NCI-H2107 treated with DMSO at 0.1 percent for 48 hours (cell line): Measurements from ENCODE around the gene UPB1.

Source experiments
- DNase-seq: peaks from one replicate; lab custom pipeline; 2025; ENCODE audit not compliant: unreplicated experiment; lab: John Stamatoyannopoulos, UW

Gene UPB1

GRCh38 chr22:24494528-24495364 is at the start of gene UPB1:
Gene UPB1 (plus strand): TSS chr22:24495332. CDS start chr22:24495404, 72 bp downstream.
- DNase-seq: no peak

DNA sequence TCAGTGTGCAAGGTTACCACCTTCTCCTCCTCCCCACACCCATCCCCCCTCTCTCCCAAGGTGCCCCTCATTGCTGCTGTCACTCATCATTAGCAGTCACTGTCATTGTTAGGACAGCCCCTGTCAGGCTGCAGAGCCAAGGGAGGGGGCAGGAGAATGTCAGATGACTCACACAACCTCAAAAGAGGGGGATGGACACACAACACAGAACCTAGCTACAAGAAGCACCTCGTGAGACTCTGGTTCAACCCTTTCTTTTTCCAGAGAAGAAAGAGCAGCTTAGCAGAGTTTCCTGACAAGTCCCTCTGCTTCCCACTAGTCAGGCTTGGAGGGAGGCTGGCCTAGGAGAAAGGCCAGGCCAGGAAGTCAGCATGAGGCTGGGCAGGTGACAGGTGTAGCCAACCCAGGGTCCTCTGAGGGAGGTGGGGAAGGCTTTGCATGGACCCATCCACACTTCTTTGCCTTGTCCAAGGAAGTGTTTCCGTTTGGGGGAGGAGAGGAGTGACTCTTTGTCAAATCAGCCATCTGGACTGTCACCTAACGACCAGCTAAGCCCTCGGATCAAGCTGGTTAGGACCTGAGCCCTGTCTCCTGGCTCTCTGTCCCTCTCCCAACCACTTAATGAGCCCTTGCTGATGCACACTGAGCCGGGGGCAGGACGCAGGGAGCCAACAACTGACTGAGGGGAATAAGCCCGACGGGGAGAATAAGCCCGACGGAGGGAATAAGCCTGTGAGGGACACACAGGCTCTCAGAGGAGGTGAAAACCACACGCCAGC is 49.5 kb upstream of the UPB1 start:
- DNase-seq: no peak

DNA sequence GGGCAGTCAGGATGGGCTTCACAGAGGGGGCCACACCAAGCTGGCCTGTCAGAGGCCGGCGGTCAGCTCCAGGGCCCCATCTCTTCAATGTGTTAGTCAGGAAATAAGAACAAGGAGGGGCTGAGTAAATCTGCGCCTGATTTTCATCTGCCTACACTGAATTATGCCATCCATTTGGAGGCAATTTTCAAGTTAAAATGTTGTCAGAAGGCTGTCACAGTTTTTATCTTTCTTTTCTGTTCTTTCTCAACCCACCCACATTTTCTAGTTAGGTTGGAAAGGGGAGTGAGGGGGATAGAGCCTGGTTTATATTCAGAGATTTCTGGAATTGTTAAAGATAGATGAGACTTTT is 48.9 kb upstream of the UPB1 start:
- DNase-seq: no peak

GRCh38 chr22:24450610-24451009 is 44.5 kb upstream of the UPB1 start:
- DNase-seq: no peak

DNA sequence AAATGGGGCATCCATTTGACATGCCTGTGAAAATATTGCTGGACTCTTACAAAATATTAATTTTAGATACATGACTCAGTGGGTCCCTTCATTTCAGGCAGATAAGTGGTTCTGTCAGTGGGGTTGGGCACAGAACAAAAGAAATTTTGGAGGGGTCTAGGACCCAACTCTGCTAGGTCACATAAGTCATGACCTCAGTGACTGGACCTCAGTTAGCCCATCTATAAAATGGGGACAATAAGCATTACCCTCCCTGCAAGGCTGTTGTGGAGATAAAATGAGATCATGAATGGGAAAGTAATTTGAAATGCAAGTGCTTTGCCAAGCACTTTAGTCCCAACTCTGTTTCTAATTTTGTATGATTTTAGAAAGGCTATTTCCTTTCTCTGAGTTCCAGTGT is 44.0 kb upstream of the UPB1 start:
- DNase-seq: no peak

DNA sequence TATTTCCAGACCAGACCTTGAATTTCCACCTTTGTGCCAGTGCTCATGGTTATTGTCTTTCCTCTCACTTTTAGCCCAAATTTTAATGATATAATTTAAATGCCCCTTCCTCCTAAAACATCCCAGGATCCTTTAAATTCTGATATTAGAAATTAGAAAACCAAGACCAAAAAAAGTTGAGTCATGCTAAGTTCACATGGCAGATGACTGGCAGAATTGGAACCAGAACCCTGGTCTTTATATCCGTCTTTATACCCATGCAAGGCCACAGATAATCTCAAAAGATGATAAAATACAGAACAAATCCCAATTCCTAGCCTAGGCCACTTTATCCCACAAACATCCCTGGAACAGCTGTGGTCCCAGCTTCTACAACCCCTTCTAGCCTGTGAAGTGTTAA is 41.3 kb upstream of the UPB1 start:
- DNase-seq: no peak

GRCh38 chr22:24455039-24455438 is 40.1 kb upstream of the UPB1 start:
- no peak for DNase-seq

DNA sequence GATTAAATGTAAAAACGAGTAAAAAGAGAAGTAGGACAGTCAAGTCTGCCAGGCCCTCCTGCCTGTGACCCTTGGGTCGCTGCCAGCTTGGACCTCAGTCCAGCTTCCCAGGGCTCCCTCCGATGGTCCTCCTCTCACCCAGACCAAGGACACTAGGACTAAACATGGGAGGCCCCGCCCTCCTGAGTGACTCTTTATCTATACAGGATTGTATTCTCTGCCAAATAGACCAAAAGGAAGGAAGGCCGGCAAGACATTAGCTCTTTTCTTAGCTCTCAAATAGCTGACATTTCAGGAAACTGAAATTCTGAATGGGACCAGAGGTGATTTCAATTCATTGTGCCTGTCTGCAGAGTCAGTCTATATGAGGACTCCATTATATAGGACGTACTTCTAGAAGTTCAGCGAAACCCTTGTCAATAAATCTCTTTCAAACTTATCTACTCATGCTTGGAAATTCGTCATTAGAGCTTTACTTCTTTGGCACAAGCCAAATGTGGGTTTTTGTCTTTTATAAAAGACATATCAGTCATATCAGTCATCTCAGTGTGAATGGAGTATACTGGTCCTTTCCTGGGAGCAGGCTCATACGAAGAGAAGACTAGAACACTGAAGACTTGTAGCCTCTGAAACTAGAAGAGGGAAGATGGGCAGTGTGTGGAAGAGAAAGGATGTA is 39.2 kb upstream of the UPB1 start:
- DNase-seq: no peak

DNA sequence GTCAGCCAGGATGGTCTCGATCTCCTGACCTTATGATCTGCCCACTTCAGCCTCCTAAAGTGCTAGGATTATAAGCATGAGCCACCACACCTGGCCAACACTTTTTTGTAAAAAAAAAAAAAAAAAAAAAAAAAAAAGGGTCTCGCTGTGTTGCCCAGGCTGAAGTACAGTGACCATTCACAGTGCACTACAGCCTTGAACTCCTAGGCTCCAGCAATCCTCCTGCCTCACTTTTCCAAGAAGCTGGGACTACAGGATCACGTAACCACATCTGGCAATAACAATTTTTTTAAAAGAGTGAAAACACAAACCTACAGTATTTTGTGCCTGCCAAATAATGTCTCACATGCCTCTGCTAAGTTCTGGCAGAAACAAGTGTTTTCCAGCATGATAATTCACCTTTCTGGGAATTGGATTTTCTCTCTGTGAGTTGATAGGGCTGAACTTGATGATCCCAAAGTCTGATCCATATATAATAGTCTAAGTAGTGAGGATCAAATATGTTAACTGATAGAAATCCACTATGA is 37.2 kb upstream of the UPB1 start:
- DNase-seq: no peak

DNA sequence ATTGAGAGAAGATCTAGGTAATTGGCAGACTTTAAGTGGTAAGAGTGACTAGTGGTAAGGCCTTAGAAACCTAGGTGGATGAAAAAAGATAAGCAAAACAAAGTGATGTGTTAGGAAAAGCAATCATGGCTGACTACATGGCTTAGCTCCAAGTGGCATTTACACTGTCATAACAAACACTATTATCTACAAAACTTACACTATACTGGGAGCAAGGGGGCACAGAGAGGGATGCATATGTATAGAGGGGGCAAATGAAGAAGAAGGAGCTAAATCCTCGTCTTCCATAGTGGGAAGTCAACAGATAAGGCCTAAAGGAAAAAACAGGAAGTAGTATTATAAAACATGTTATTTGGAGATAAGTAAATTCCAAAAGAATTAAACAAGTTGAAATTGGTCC is 35.2 kb upstream of the UPB1 start:
- DNase-seq: no peak

DNA sequence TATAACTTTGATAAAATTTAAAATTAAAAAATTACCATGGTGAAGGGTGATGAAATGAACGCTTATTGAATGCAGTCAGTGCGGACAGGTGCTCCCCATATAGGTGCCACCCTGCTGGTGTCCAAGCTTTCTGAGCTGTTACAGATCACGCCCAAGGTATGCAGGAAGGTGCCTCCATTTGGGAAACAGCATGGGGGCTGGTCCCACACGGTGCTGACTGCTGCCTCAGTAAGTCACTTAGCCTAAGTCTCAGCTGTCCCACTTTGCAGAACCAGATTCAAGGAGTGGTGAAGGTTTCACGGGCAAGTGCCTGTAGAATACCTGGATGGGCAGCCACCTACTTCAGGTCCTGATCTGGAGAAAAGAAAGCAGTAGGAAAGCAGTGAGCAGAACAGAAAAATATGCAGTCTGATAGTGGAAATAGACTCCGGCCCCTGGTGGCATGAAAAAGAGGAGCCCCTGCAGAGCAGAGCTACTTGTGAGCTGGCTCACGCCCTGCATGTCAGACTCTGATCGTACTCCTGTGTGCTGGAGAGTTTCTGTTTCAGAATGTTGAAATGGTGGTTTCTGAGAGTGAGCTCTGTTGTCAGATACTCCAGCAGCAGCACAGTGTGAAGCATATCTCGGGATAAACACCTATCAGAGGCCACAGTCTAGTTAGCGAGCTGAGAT is 34.6 kb upstream of the UPB1 start:
- no peak for DNase-seq

GRCh38 chr22:24463071-24463760 is 31.9 kb upstream of the UPB1 start:
- no peak for DNase-seq

- DNase-seq: no peak
These were observed 29.6 kb upstream of the UPB1 start for GRCh38 chr22:24465566-24465965.

GRCh38 chr22:24465975-24466374 is 29.2 kb upstream of the UPB1 start:
- no peak for DNase-seq

DNA sequence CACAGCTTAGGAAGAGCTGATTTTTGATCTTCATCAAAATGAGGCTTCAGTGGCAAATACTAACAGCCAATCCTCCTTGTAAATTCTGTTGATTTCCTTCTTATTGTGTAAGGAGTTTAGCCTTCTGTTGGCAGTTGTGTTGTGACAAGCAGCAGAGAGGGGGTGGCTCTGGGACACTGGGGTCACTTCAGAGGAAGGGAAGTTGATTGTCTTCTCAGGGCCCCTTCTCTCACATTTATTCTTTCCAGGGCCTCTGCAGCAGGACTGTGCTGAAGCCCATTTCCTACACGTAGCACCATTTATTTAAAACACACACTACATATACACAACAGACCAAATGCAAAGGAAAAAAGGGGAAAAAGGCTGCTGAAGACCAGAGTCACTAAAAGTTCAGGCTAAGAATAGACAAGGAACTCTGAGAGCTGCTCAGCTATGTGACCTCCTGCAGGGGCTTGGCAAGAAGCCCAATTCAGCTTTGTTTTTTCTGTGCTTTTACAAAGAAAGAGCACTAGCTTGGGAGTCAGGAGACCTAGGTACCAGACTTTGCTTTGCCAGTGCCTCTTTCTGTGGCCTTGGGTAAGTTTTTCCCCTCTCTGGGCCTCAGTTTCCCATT is 28.3 kb upstream of the UPB1 start:
- DNase-seq: no peak

DNA sequence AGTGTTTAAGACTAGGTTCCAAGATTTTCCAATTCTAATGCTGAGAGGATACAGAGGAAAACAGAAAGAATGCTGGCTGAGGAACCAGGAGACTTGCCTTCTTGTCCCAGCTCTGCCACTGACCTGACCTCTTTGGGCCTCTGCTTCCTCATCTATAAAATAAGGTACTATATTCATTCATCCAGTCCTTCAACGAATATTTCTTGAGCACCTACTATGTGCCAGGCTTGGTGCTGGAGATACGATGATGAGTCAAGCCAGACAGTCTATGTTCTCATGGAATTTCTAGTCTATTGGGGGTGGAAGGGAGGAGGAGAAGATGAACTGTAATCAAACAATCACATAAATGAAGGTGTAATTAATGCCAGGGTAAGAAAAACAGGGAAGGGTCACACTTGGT is 27.8 kb upstream of the UPB1 start:
- DNase-seq: no peak

DNA sequence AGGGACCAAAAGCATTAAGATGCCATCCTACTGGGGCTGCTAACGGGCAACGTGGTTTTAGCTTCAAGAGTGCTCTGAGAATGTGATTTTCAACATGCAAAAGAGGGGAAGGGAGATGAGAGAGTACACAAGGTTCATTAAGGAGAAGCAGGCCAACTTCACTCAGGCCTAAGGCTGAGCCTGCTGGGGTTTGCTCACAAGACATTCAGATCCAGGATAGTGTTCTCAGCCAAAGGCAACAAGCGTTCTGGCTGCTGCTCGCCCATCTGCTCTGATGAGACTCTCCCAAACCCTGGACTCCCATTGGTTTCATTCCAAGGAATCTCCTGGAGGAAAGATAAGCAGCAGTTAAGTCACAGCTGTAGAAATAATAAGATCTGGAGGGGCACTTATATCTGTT is 23.6 kb upstream of the UPB1 start:
- no peak for DNase-seq

DNA sequence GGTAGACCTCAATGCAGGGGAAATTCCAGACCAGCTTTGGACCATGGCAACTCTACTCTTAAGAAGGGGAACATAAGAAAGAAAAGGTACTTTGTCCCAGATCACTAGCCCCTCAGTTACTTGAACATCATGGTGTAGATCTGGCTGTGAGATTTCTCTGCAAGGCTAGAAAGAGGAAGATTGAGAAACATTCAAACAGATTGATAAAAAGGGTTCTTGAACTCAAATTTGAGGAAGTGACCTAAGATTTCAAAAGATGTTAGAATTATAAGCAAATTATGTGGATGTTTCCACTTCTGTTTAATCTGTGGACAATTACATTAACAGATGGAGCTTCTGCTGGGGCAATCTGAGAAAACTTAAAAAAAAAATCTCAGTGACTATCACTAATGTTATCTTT is 21.8 kb upstream of the UPB1 start:
- DNase-seq: no peak

- DNase-seq: no peak
These were observed 20.9 kb upstream of the UPB1 start for GRCh38 chr22:24474221-24474620.

DNA sequence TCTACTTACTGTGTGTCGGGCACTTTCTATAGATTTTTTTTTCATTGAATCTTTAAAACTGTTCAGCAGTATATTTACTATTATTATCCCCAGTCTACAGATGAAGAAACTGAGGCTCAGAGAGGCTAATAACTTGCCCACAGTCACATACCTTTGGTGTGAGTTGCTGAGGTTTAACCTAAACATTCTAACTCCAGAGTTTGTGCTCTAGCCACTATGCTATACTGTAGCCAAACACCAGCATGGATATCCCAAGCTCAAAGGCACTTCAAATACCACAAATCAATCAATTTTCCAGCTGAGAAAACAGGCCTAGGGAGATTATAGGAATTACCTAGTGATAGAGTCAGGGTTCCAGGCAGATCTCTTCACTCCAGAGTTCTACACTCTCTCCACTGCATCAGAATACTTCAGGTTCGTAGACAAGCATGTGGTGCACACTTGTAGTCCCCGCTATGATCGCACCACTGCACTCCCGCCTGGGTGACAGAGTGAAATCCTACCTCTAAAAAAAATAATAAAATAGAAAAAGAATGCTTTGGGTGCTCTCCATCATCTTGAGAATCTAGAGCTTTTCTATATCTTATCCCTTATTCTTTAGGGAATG is 20.4 kb upstream of the UPB1 start:
- no peak for DNase-seq
